ENCODE results near the gene OLIG2.
A peak's percentile ranks its signal among the peaks of the same experiment; 100 is the strongest.

Gene OLIG2

DNA sequence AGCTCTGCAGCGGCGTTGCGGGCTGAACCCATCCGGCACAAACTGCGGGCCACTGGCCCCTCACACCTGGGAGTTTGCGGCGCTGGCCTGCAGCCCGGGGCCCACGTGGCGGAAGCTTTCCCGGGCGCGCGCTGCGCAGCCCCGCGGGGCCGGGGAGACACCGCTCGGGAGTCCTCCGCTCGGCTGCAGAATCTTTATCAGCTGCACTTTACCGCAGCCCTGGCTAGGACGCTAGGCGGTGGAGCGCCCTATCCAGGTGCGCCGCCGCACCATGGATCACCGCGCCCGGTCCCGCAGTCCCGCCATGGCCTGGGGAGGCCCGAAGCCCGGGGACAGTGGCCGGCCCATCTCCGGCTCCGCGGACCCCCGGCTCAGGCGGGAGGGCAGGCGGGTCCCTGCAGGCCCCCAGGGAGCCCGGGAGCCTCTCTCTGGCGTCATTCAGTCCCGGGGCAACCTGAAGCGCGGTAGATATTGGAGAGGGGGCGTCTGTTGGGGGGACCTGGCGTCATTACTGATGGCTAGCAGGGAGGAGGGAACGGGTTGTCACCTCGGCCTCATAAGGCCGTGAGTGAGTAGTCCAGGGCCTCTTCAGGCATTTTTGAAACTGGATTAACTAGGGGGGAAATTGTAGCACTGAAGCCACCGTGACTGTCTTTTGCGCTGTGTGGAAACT, 5.7 kb upstream of the OLIG2 start:
- peak; percentile 41 for DNase-seq

DNA sequence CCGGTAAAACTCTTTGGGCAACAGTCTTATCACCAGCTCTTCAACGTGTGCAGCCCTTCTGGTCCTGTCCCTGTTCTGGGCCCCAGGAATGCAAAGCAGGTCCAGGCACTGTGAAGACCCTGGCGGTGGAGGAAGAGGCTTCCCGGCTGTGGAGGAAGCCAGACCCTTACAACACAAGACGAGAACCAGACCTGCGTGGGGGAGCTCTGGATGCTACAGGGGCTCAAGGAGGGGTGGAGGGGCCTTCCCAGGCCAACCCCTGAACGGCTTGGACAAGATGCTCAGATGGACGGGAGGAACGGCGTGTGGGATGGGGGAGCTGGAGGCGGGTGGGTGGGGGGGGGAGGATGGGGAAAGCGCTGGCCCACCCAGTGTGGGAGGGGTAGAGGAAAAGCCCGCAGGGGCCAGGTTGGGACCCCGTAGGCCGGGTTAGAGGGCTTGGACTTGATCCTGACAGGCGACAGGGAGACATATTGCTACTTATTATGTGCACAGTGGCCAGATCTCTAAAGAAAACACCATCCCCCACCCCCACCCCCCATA, 5.1 kb upstream of the OLIG2 start:
- DNase-seq, result no peak

DNA sequence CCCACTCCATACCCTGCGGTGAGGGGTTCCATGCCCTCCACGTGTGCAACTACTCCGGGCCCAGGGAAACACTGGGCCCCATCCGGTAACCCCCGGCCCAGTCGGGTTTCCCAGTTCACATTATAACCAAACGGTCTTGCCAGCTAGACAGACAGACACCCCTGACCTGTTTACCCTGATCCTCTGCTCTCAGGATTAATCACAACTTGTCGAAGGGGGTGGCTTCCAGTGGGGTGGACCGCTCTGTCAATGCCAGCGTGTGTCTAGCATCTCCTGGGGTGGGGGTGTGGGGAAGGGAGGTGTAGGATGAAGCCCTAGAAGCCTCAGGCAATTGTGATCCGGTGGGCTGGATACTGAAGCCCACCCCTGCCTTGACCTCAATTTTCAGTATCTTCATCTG, 4.6 kb upstream of the OLIG2 start:
- DNase-seq, result no peak

DNA sequence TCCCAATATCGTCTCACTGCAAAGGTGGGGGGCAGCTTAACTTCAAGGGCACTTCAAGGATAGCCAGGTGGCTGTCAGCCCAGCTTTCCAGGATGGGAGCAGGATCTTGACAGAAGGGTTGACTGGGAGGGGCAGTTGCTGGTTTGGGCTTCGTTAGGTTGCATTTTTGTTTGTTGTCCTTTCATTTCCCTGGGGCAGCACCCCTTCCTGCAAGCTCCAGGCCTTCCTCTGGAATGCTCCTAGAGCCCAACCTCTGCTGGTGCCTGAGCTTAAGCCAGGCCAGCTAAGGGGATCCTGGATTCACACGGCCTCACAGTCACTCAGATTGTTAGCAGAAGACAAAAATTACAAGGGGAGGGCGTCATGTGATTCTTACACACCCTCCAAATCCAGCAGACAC, 4.1 kb upstream of the OLIG2 start:
- DNase-seq, result no peak

DNA sequence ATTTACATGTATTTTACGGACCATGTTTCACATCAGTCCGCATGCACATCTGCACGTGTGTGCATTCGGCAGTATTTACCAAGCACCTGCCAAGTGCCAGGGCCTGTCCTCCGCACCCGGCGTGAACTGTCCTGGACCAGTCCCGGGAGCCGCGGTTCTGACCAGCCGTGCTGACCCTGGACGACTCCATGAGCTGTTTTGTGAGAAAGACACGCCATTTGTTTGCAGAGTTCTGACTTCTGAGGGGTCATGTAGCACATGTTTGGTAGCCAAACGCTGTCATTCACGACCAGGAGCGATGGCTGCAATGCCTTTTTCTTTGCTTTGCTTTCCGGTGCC, 3.3 kb upstream of the OLIG2 start:
- DNase-seq, result no peak

DNA sequence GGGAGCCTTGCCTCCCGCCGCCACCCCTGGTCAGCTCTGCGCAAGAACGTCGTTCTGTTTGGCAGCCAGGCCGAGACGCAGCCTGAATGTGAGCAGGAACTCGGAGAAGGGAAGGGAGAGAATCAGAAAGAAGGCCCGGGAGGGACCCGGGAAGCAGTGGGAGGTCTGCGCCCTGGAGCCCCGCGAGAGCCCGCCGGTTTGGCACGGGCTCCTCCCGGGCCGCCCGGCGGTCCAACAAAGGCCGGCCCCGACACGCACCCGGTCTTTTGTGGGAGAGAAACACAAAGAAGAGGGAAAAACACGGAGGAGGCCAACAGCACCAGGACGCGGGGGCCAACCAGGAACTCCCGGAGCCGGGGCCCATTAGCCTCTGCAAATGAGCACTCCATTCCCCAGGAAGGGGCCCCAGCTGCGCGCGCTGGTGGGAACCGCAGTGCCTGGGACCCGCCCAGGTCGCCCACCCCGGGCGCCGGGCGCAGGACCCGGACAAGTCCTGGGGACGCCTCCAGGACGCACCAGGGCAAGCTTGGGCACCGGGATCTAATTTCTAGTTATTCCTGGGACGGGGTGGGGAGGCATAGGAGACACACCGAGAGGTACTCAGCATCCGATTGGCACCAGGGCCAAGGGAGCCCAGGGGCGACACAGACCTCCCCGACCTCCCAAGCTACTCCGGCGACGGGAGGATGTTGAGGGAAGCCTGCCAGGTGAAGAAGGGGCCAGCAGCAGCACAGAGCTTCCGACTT, 2.7 kb upstream of the OLIG2 start:
- peak; percentile 45 for DNase-seq

DNA sequence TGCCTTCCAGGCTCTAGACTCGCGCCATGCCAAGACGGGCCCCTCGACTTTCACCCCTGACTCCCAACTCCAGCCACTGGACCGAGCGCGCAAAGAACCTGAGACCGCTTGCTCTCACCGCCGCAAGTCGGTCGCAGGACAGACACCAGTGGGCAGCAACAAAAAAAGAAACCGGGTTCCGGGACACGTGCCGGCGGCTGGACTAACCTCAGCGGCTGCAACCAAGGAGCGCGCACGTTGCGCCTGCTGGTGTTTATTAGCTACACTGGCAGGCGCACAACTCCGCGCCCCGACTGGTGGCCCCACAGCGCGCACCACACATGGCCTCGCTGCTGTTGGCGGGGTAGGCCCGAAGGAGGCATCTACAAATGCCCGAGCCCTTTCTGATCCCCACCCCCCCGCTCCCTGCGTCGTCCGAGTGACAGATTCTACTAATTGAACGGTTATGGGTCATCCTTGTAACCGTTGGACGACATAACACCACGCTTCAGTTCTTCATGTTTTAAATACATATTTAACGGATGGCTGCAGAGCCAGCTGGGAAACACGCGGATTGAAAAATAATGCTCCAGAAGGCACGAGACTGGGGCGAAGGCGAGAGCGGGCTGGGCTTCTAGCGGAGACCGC, 2.0 kb upstream of the OLIG2 start:
- peak; percentile 45 for DNase-seq

DNA sequence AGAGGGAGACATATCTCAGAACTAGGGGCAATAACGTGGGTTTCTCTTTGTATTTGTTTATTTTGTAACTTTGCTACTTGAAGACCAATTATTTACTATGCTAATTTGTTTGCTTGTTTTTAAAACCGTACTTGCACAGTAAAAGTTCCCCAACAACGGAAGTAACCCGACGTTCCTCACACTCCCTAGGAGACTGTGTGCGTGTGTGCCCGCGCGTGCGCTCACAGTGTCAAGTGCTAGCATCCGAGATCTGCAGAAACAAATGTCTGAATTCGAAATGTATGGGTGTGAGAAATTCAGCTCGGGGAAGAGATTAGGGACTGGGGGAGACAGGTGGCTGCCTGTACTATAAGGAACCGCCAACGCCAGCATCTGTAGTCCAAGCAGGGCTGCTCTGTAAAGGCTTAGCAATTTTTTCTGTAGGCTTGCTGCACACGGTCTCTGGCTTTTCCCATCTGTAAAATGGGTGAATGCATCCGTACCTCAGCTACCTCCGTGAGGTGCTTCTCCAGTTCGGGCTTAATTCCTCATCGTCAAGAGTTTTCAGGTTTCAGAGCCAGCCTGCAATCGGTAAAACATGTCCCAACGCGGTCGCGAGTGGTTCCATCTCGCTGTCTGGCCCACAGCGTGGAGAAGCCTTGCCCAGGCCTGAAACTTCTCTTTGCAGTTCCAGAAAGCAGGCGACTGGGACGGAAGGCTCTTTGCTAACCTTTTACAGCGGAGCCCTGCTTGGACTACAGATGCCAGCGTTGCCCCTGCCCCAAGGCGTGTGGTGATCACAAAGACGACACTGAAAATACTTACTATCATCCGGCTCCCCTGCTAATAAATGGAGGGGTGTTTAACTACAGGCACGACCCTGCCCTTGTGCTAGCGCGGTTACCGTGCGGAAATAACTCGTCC, 1.3 kb upstream of the OLIG2 start:
- DNase-seq, result peak; percentile 11

DNA sequence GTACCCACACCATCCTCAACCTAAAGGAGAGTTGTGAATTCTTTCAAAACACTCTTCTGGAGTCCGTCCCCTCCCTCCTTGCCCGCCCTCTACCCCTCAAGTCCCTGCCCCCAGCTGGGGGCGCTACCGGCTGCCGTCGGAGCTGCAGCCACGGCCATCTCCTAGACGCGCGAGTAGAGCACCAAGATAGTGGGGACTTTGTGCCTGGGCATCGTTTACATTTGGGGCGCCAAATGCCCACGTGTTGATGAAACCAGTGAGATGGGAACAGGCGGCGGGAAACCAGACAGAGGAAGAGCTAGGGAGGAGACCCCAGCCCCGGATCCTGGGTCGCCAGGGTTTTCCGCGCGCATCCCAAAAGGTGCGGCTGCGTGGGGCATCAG, 638 bp upstream of the OLIG2 start:
- peak; percentile 25 for DNase-seq

DNA sequence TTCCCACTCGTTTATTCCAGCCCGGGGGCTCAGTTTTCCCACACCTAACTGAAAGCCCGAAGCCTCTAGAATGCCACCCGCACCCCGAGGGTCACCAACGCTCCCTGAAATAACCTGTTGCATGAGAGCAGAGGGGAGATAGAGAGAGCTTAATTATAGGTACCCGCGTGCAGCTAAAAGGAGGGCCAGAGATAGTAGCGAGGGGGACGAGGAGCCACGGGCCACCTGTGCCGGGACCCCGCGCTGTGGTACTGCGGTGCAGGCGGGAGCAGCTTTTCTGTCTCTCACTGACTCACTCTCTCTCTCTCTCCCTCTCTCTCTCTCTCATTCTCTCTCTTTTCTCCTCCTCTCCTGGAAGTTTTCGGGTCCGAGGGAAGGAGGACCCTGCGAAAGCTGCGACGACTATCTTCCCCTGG, 716 bp downstream of the OLIG2 start:
- no peak for DNase-seq

DNA sequence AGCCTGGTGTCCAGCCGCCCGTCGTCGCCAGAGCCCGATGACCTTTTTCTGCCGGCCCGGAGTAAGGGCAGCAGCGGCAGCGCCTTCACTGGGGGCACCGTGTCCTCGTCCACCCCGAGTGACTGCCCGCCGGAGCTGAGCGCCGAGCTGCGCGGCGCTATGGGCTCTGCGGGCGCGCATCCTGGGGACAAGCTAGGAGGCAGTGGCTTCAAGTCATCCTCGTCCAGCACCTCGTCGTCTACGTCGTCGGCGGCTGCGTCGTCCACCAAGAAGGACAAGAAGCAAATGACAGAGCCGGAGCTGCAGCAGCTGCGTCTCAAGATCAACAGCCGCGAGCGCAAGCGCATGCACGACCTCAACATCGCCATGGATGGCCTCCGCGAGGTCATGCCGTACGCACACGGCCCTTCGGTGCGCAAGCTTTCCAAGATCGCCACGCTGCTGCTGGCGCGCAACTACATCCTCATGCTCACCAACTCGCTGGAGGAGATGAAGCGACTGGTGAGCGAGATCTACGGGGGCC, 1.2 kb downstream of the OLIG2 start:
- DNase-seq, result peak; percentile 60

DNA sequence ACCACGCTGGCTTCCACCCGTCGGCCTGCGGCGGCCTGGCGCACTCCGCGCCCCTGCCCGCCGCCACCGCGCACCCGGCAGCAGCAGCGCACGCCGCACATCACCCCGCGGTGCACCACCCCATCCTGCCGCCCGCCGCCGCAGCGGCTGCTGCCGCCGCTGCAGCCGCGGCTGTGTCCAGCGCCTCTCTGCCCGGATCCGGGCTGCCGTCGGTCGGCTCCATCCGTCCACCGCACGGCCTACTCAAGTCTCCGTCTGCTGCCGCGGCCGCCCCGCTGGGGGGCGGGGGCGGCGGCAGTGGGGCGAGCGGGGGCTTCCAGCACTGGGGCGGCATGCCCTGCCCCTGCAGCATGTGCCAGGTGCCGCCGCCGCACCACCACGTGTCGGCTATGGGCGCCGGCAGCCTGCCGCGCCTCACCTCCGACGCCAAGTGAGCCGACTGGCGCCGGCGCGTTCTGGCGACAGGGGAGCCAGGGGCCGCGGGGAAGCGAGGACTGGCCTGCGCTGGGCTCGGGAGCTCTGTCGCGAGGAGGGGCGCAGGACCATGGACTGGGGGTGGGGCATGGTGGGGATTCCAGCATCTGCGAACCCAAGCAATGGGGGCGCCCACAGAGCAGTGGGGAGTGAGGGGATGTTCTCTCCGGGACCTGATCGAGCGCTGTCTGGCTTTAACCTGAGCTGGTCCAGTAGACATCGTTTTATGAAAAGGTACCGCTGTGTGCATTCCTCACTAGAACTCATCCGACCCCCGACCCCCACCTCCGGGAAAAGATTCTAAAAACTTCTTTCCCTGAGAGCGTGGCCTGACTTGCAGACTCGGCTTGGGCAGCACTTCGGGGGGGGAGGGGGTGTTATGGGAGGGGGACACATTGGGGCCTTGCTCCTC, 1.9 kb downstream of the OLIG2 start:
- no peak for DNase-seq

DNA sequence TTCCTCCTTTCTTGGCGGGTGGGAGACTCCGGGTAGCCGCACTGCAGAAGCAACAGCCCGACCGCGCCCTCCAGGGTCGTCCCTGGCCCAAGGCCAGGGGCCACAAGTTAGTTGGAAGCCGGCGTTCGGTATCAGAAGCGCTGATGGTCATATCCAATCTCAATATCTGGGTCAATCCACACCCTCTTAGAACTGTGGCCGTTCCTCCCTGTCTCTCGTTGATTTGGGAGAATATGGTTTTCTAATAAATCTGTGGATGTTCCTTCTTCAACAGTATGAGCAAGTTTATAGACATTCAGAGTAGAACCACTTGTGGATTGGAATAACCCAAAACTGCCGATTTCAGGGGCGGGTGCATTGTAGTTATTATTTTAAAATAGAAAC, 2.5 kb downstream of the OLIG2 start:
- peak; percentile 27 for DNase-seq

DNA sequence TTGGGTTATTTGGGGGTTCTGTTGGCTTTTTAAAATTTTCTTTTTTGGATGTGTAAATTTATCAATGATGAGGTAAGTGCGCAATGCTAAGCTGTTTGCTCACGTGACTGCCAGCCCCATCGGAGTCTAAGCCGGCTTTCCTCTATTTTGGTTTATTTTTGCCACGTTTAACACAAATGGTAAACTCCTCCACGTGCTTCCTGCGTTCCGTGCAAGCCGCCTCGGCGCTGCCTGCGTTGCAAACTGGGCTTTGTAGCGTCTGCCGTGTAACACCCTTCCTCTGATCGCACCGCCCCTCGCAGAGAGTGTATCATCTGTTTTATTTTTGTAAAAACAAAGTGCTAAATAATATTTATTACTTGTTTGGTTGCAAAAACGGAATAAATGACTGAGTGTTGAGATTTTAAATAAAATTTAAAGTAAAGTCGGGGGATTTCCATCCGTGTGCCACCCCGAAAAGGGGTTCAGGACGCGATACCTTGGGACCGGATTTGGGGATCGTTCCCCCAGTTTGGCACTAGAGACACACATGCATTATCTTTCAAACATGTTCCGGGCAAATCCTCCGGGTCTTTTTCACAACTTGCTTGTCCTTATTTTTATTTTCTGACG, 3.1 kb downstream of the OLIG2 start:
- peak; percentile 32 for DNase-seq

DNA sequence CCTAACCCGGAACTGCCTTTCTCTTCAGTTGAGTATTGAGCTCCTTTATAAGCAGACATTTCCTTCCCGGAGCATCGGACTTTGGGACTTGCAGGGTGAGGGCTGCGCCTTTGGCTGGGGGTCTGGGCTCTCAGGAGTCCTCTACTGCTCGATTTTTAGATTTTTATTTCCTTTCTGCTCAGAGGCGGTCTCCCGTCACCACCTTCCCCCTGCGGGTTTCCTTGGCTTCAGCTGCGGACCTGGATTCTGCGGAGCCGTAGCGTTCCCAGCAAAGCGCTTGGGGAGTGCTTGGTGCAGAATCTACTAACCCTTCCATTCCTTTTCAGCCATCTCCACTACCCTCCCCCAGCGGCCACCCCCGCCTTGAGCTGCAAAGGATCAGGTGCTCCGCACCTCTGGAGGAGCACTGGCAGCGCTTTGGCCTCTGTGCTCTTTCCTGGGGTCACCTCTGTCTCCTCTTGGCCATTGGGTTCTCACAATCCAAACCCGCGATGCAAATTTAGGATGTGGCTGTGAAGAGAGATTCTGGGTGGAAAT, 3.7 kb downstream of the OLIG2 start:
- DNase-seq, result no peak

DNA sequence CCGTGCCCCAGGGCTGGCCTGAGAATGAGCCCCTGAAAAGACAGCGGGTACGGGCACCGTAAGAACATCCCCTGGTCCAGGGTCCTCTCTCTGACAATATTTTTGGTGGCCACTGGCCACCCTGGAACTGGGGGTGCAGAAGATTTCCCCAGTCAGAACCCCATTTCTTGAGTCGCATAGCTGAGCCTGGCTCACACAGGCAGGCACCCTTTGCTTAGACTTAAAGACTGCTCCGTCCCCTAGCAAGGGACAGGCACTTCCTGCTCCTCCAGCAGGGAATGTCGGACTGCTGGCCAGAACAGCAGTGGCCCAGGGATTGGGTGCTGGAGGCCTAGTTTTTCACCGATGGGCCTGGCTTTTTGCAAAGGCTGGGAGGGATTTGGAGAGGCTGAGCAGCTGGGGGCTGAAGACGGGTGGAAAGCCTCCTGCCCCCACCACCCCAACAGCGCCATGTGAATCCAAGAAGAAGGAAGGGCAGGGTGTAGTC, 4.3 kb downstream of the OLIG2 start:
- peak; percentile 15 for DNase-seq

DNA sequence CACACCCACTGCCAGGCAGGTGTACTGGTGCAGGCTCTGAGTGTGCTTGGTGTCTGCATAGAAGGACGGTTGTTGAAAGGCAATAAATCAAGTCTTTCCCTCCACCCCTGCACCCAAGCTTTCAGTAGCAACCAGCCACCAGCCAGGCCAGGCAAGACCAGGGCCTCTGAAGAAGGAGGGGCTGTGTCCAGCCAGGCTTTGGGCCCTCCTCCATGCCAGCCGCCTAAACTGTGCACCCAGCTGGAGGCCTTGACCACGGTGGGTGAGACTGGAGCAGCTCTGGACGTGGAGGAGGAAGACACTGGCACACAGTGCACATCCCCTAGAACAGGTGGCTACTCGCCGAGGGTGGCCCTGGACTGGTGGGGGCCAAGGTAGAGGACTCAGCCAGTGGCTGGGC, 4.9 kb downstream of the OLIG2 start:
- no peak for DNase-seq

DNA sequence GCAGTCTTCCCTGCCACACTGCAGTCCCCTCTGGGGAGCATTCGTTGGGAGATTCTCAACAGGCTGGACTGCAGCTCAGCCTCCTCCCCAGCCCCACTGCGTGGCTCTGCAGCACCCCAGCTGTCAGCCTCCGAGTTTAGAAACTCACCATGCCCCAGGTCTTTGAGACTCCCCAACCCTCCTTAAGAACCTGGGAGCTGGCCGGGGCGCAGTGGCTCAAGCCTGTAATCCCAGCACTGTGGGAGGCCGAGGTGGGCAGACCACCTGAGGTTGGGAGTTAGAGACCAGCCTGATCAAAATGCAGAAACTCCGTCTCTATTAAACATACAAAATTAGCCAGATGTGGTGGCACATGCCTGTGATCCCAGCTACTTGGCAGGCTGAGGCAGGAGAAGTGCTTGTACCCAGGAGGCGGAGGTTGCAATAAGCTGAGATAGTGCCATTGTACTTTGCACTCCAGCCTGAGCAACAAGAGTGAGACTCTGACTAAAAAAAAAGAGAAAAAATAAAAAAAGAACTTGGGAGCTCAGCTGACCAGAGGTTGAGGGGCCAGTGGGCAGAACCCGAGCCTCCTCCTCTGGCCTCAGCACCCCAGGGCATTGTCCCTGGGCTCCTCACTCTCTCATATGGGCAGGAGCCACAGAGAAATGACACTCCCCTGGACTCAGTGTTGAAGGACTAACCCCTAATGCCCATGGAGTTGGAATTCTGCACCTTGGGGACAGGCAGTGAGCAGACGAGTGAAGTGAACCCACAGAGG, 5.6 kb downstream of the OLIG2 start:
- DNase-seq, result no peak

DNA sequence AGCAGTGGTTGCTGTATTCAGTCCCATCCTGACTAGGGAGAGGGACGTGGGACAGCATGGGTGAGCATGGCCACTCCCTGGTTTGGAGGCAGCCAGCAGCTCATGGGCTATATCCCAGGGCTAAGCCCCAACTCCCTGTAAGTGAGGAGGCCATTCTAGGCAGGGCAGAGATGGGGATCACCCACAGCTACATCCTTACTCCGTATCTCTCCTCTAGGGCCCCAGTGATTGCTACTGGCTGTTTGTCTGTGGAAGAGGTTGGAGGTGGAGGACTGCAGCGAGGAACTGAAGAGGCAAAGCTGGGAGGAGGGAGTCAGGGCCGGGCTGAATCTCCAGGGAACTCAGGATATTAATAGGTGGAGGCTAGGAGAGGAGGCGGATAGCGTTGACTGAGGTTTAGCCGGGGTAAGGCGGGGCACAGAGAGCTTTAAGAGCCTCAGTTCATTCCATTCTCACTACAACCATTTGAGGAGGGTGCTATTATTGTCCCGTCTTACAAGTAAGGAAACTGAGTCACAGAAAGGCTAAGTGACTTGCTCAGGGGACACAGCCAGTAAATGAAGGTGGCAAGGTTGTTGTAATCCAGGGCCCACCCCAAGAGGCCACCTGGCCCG, 6.8 kb downstream of the OLIG2 start:
- no peak for DNase-seq
